Mucosa of descending colon (tissue), 3 donors: ENCODE data around the gene ENAH. TPM values are rescaled to one million over a fixed set of nuclear protein-coding genes. Genes with fewer than 3 reads are reported as not detected.

Experiments
- ATAC-seq: fragments of 200-7000 bp; cut with Tn5 transposase; one replicate; pipeline ENCODE4 v1.9.1; 2020; ENCODE audit warnings: mild to moderate bottlenecking, moderate library complexity
- DNase-seq, 3 donors: peaks; one replicate each; pipeline ENCODE4 v3.0.0-alpha.2; 2020
- H3K36me3 ChIP-seq: fragments of 200-600 bp; one replicate; pipeline ENCODE4 v1.8.0; 2021; ENCODE audit warnings: low read depth, mild to moderate bottlenecking
- H3K4me1 ChIP-seq: fragments of 200-600 bp; one replicate; pipeline ENCODE4 v1.8.0; 2021; ENCODE audit warnings: low read depth, mild to moderate bottlenecking
- H3K4me3 ChIP-seq: fragments of 200-600 bp; one replicate; pipeline ENCODE4 v1.8.0; 2021; ENCODE audit warnings: mild to moderate bottlenecking
- H3K9me3 ChIP-seq: fragments of 200-600 bp; one replicate; pipeline ENCODE4 v1.8.0; 2021; ENCODE audit warnings: mild to moderate bottlenecking
- intact Hi-C, 2 donors: fragments of 100-400 bp; cut with DNase I in 1 of 2; cut with micrococcal nuclease in 1 of 2; formaldehyde crosslinking; loops; one replicate each; pipeline versions ENCODE4 v1.11.0 to v1.11.1; 2022; cut with DNase I, micrococcal nuclease
- total RNA-seq, 3 donors: library from RNA; stranded (reverse); fragmentation: NEBNext Ultra II Directional in 2 of 3; extraction: Animal tissue kit (Norgen Biotek cat#: 25700) in 2 of 3; gene quantifications; one replicate each; pipeline versions ENCODE4 v1.2.1 to v1.2.4, GENCODE V29; 2021 to 2023
- TF ChIP-seq, protein P1 (sequence below): fragments of 200-600 bp; IDR thresholded peaks from one replicate; pipeline ENCODE4 v1.8.0; 2022; ENCODE audit warnings: antibody characterized with exemption, mild to moderate bottlenecking
- donor health status: DM: no; HTN: no; CAD: no; lungs with moderate emphysema.
- donor health status: DM: no; HTN: no; CAD: no.
- donor health status: DM: no; HTN: yes; CAD: no.

ENAH gene
- total RNA-seq, 3 donors from 2014 or later: 17.6 to 130 (median 41.3) TPM

DNA sequence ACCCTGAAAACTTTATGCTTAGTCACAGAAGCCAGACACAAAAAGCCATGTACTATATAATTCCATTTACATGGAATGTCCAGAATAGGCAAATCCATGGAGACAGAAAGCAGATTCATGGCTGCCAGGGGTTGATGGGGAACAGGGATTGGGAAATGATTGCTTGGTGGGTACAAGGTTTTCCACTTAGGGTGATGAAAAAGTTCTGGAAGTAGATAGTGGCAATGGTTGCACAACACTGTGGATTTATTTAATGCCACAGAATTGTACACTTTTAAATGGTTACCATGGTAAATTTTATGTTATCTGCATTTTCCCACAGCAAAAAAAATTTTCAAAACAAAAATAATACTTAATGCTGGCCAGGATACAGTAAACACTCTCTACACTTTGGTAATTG is 40.6 kb downstream of the ENAH start:
- TF ChIP-seq, protein P1, sequence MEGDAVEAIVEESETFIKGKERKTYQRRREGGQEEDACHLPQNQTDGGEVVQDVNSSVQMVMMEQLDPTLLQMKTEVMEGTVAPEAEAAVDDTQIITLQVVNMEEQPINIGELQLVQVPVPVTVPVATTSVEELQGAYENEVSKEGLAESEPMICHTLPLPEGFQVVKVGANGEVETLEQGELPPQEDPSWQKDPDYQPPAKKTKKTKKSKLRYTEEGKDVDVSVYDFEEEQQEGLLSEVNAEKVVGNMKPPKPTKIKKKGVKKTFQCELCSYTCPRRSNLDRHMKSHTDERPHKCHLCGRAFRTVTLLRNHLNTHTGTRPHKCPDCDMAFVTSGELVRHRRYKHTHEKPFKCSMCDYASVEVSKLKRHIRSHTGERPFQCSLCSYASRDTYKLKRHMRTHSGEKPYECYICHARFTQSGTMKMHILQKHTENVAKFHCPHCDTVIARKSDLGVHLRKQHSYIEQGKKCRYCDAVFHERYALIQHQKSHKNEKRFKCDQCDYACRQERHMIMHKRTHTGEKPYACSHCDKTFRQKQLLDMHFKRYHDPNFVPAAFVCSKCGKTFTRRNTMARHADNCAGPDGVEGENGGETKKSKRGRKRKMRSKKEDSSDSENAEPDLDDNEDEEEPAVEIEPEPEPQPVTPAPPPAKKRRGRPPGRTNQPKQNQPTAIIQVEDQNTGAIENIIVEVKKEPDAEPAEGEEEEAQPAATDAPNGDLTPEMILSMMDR: no peak
- DNase-seq (no peak), ATAC-seq (no peak)
- Histone ChIP-seq H3K9me3 (no peaks in the 10 kb centered on the region), H3K36me3 (no peaks in the 10 kb centered on the region), H3K4me1 (no peaks in the 10 kb centered on the region), H3K4me3 (no peak overlapping the region)
- intact Hi-C loops: no loop called here

DNA sequence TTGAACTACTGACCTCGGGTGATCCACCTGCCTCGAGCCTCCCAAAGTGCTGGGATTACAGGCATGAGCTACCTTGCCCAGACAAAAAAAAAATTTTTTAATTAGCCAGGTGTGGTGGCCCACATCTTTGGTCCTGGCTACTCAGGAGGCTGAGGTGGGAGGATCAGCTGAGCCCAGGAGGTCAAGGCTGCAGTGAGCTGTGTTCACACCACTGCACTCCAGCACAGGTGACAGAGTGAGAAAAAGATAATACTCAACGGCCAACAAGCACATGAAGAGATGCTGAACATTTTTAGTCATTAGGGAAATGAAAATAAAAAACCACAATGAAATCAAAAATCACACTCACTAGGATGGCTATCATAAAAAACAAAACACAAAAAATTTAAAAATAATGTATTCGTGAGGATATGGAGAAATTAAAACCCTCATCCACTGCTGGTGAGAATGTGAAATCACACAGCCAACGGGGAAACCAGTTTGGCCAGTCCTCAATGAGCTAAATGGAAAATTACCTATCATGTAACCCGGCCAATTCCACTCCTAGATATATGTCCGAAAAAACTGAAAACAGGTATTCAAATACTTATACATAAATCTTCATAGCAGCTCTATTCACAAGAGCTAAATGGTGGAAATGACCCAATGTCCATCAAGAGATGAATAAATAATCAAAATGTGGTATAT is 41.2 kb downstream of the ENAH start:
- intact Hi-C loops: no loop called here
- H3K4me1 ChIP-seq: no peaks in the 10 kb centered on the region
- H3K9me3 ChIP-seq: no peaks in the 10 kb centered on the region
- TF ChIP-seq, protein P1: no peak
- no peak overlapping the region for H3K4me3 ChIP-seq
- H3K36me3 ChIP-seq: no peaks in the 10 kb centered on the region
- ATAC-seq (no peak), DNase-seq (no peak)

DNA sequence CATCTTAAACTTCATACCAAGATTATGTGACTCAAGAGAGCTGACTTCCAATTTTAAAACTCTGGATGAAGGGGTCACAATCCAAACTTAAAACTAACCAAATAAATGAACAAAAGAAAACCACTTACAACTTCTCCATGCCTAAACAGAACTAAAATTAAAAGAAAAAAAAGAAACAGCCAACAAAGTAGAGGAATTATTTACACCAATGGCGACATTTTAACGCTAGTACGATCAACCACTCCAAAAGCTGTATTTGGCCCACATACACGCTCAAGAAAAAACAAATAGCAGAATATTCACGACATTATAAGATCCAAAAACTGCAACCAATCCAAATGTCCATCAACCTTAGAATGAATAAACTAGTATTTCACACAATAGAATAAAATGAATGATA is 42.4 kb downstream of the ENAH start:
- ATAC-seq (no peak), DNase-seq (no peak)
- TF ChIP-seq, protein P1: no peak
- Histone ChIP-seq H3K4me1 (no peaks in the 10 kb centered on the region), H3K36me3 (no peaks in the 10 kb centered on the region), H3K4me3 (no peak overlapping the region), H3K9me3 (no peaks in the 10 kb centered on the region)
- intact Hi-C loops: no loop called here

DNA sequence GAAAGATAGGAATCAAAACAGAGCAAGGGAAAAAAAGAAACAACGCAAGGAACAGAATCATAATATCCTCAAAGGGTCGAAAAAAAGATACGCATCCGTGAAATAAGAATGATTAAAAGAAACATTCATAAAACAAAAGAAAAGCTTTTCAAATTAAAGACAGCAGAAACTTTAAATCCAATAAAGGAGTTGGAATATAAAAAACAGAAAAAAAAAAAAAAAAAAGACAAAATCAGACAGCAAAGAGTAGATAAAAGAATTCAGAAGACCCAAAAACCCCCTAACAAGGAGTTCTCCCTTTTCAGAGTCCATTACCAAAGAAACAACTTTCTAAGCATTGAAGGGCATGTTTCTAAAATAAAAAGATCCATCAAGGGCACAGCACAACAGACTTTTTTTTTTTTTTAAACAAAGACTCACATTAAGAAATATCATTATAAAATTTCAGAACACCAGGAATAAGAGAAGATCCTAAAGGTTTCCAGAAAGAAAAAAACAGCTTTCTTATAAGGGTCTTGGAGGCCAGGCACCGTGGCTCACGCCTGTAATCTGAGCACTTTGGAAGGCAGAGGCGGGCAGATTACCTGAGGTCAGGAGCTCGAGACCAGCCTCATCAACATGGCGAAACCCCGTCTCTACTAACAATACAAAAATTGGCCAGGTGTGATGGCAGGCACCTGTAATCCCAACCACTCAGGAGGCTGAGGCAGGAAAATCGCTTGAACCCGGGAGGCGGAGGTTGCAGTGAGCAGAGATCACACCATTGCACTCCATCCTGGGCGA is 44.7 kb downstream of the ENAH start:
- ATAC-seq (no peak), DNase-seq (no peak)
- intact Hi-C loops: no loop called here
- no peaks in the 10 kb centered on the region for H3K36me3 ChIP-seq
- no peak overlapping the region for H3K4me3 ChIP-seq
- no peaks in the 10 kb centered on the region for H3K4me1 ChIP-seq
- TF ChIP-seq, protein P1: no peak
- H3K9me3 ChIP-seq: no peaks in the 10 kb centered on the region

DNA sequence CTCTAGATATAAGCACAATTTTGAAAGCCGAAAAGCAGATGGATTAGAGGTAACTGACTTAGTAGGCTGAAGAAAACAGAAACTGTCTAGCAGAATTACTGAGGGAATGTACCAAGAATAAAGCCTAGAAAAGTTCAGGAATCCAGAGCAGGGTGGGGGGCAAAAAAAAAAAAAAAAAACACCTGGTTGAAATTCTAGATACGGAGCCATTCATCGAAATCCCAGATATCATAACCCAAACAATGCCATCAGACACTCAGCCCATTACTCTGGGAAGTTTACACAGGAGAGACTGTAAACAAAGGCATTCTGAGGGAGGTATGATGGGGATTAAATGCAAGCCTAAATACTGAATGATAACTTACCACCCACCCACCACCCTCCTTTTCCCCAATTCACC is 45.6 kb downstream of the ENAH start:
- TF ChIP-seq, protein P1: no peak
- H3K4me1 ChIP-seq: no peaks in the 10 kb centered on the region
- no peaks in the 10 kb centered on the region for H3K9me3 ChIP-seq
- no peak overlapping the region for H3K4me3 ChIP-seq
- H3K36me3 ChIP-seq: no peaks in the 10 kb centered on the region
- no peak for ATAC-seq
- no peak for DNase-seq
- intact Hi-C loops: no loop called here
